GM13976 (cell line): Measurements from ENCODE around the gene AADAT.

Source experiments
- DNase-seq: peaks from one replicate; pipeline ENCODE4 v3.0.0; 2012; ENCODE audit warnings: low spot score
- in situ Hi-C: fragments of 300-500 bp; cut with MboI; formaldehyde crosslinking; loops from one replicate; pipeline ENCODE4 v1.12.0; 2022; ENCODE audit warnings: low sequenced_read_pairs, mixed read lengths, inconsistent platforms; ENCODE audit not compliant: unreplicated experiment
- TF ChIP-seq, protein P1 (sequence below): IDR thresholded peaks from 2 replicates; pipeline ENCODE4 v1.5.1; 2012; ENCODE audit warnings: borderline replicate concordance, mild to moderate bottlenecking; ENCODE audit not compliant: insufficient read depth; ENCODE audit errors: extremely low read depth, missing control alignments, control extremely low read depth

Gene AADAT

DNA sequence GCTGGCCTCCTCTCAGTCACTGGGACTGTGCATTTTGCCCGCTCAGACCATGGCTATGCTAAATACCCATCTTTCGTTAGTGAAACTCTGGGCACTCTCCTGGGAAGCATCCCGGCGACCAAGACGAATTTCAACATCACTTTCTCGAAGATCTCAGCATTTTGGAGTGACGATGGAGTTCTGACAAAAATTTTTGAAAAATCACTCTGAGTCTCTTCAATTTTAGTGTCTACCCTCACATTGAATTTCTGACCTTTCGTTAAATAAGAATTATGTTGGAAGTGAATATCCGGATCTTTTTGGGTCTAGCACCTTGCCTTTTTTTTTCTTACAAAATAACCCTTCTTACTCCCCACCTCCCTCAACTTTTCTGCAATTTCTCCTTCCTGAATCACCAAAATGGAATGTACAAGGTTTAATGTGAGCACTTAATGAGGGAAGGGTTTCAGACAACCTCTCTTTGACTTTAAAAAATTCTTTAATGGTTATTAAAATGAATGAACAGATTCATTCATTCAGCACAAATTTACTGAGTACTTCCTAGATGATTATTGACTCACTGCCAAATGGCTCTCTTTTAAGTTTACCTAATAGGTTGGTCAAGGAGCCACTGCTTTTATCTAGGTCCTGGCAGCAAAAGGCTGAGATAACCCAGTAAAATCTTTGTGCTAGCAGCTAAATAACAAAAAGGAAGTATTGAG is 746 bp upstream of the AADAT start:
- TF ChIP-seq, protein P1, sequence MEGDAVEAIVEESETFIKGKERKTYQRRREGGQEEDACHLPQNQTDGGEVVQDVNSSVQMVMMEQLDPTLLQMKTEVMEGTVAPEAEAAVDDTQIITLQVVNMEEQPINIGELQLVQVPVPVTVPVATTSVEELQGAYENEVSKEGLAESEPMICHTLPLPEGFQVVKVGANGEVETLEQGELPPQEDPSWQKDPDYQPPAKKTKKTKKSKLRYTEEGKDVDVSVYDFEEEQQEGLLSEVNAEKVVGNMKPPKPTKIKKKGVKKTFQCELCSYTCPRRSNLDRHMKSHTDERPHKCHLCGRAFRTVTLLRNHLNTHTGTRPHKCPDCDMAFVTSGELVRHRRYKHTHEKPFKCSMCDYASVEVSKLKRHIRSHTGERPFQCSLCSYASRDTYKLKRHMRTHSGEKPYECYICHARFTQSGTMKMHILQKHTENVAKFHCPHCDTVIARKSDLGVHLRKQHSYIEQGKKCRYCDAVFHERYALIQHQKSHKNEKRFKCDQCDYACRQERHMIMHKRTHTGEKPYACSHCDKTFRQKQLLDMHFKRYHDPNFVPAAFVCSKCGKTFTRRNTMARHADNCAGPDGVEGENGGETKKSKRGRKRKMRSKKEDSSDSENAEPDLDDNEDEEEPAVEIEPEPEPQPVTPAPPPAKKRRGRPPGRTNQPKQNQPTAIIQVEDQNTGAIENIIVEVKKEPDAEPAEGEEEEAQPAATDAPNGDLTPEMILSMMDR: no peak
- DNase-seq: no peak
- in situ Hi-C loops: no loop called here

DNA sequence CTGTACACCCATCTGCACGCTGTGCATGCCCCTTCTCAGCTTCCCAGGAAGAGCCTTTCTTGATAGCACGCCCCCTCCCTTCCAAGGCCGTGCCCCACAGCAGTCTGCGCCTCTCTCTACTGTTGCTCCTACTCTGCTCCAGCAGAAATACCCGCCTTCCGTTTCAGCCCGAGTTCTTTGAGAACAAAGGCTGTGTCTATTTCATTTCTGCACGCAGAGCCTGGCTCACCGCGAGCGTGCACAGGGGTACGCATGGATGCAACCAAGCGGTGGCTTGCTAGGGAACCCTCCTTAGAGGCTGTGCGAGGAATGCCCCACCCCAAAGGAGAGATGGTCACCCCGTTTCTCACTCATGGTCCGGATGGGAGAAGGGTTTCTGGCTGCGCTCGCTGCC is 485 bp downstream of the AADAT start:
- TF ChIP-seq, protein P1: no peak
- DNase-seq: peak; percentile 11
- in situ Hi-C loops: no loop called here

DNA sequence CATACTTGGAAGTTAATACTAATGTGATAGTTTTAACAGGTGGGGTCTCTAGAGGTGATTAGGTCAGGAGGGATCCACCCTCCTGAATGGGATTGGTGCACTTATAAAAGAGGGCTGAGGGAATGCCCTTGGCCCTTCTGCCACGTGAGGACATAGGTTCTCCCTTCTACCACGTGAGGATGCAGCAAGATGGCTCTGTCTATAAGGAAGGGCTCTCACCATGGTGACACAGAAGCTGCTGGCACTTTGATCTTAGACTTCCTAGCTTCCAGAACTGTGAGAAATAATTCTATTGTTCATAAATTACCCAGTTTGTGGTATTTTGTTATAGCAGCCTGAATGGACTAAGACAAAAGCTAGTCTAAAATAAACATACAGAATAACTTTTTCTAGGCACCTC is 1.0 kb downstream of the AADAT start:
- DNase-seq: no peak
- TF ChIP-seq, protein P1: no peak
- in situ Hi-C loops: no loop called here

DNA sequence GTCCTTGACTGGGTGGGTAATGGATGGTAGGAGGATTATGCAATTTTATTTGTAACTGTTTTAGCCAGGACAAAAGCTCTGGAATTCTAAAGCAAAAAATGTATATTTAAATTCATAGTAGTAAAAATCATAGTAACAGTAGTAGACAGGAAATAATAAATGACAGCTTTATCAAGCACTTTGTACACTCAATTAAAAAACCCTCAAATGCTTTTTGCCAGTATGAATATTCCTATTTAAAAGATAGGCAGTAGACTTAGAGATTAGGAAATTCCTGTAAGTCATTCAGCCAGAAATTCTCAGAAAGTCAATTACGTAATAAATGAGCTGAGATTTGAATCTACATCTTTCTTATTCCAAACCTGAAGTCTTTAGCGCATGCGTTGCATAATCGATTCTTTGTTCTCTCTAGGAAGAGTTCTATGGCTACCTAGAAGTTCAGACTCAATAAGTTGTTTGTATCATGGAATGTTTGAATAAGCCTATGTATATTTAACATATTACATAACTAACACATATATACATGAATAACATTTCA is 2.5 kb downstream of the AADAT start:
- in situ Hi-C loops: no loop called here
- TF ChIP-seq, protein P1: no peak
- no peak for DNase-seq

DNA sequence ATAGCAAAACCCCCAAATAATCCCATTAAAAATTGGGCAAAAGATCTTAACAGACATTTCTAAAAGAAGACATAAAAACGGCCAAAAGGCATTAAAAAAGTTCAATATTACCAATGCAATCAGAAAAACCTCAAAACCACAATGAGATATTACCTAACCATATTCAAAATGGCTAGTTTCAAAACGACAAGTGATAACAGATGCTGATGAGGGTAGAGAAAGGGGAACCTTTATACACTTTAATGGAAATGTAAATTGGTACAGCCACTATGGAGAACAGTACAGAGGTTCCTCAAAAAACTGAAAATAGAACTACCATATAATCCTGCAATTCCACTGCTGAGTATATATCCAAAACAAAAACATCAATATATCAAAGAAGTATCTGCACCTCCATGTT is 6.2 kb downstream of the AADAT start:
- in situ Hi-C loops: no loop called here
- no peak for DNase-seq
- TF ChIP-seq, protein P1: no peak

DNA sequence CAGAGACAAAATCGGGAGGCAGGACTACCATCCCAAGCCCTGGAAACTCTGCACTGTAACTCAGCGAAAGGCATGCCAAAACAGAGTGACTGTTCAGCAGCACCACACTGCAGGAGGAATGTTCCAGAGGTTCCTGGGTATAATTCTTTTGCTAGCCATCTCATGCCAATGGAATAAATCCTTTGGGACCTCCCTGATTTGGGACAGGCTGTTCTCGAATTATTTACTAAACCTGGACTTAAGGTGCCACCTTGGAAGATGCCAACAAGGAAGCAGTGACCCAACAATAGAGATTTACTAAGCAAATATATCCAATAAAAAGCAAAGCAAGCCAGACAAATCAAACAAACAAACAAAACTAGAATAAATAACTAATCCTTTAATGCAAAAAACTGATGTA is 9.3 kb downstream of the AADAT start:
- TF ChIP-seq, protein P1: no peak
- in situ Hi-C loops: no loop called here
- no peak for DNase-seq
